Femur (tissue), 1 donor: ENCODE data around the gene TSPAN12.

Source experiments
- DNase-seq: peaks from one replicate; pipeline ENCODE4 v3.0.0-alpha.2; 2017

TSPAN12 gene

GRCh38 chr7:120741371-120742042, 116.4 kb downstream of the TSPAN12 start:
- DNase-seq = no peak

GRCh38 chr7:120740348-120740747, 117.6 kb downstream of the TSPAN12 start:
- peak; percentile 43 for DNase-seq

GRCh38 chr7:120738816-120739215, 119.1 kb downstream of the TSPAN12 start:
- no peak for DNase-seq
